HG03342 (cell line): ENCODE results near the gene RALGDS.
"Not testable (repeated sequence)": the region's sequence is repeated elsewhere in the genome, so short reads cannot be mapped to it uniquely, and the experiment has no call there.

ENCODE experiments used
- ATAC-seq: cut with Tn5 transposase; IDR thresholded peaks from one replicate; pipeline ENCODE4 v1.9.1; 2021; ENCODE audit warnings: mild to moderate bottlenecking, moderate library complexity; ENCODE audit not compliant: unreplicated experiment

RALGDS gene

DNA sequence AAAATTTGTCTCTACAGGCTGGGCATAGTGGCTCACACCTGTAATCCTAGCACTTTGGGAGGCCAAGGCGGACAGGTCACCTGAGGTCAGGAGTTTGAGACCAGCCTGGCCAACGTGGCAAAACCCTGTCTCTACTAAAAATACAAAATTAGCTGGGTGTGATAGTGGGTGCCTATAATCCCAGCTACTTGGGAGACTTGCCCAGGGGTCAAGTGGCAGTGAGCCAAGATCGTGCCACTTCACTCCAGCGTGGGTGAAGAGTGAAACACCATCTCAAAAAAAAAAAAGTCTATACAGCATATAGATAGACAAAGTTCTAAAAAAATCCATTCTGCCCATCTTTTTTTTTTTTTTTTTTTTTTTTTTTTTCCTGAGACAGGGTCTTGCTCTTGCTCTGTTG, 26.7 kb downstream of the RALGDS start:
- not testable (repeated sequence) for ATAC-seq

DNA sequence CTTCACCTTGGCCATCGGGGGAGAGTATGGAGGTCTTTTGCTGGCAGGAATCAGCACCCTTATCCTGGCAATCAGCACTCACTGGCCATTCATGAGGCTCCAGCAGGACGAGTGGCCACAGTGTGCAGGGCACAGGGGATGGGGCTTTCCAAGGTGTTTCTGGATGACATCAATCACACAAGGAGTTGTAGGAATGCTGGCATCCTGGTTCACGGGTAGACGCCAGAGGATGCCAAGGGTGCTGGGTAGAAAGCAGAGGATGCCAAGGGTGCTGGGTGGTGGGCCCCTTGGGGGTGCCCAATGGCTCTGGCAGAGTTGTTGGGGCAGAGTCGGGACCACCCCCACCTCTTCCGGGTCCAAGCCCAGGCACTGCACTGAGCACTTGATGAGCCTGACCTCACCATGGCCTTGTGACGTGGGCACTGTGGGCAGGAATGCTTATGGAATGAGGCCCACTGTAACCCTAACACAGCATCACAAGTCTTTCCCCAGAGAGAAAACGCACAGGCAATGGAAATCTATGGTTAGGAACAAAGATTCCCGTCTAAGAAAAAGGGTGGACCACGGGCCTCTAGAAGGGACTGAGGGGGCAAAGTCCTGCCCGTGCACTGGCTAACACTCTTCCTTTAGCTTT, 30.2 kb downstream of the RALGDS start:
- ATAC-seq, result no peak

DNA sequence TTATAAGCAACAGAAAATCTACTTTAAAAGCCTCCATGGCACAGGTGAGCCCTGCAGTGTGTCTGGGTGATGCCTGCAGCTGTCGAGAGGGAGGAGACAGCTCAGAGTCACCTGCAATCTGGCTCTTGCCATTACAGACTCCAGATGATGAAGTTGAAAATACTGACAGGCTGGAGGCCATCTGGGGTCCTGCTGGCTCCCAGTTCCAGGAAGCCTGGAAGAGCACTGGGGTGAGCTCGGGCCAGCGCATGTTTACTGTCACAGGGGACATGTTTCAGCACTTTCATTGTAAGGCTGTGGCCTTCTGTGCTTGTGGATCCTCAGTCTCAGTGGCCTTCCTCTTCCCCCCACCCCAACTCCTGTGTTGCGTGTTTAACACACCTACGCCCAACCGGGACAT, 30.9 kb downstream of the RALGDS start:
- no peak for ATAC-seq

DNA sequence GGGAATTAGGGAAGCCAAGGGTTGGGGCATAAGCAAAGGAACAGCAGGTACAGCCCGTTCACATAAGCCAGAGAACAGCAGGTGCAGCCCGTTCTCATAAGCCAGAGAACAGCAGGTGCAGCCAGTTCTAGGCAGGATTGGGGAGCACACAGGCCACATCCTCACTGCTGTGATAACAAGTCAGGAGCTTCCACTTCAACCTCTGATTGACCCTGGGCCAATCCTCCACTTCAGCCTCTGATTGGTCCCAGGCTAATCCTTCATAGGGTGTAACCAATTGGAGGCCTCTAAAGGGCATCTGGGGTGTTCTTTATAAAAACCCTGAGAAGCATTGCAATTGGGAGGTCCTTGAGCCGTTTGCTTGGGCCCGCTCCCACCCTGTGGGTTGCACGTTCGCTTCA, 31.8 kb downstream of the RALGDS start:
- ATAC-seq, result no peak

DNA sequence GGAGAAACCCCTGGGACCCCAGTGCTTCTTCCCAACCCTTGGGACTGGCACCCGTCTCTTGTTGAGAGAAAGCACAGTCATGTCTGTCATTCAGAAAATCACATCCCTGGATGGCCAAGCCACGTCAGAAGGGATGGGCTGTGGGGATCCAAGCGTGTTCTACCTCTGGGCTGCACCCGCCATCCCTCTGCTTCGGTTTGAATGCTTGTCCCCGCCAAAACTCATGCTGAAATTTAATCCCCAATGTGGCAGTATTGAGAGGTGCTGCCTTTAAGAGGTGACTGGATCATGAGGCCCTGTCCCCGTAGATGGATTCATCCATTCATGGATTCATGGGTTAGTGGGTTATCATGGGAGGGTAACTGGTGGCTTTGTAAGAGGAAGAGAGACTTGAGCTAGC, 32.3 kb downstream of the RALGDS start:
- no peak for ATAC-seq

DNA sequence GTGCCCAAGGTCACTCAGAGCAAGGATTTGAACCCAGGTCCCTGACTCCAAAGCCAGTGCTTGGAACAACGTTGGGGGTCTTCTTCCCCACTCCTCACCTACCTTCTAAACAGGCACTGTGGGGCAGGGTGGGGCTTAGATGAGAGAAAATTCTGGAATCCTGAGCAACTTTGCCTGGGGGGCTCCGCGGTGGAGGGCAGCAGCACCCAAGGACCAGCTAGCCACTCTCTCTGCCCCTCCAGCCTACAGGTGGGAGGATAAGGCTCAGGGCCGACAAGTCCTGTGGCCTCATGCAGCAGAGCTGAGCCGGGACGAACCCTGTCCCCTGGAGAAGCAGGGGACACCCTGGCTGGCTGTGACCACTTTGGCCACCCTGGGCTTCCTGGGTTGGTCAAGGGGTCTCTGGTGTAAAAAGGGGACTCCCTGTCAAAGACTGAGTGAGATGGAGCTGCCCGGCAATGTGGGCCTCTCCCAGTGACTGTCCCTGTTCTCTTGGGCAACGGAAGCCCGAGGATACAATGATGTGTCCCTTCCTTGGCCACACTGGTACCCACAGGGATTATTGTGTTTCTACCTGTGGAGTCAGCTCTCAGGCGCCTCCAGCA, 32.8 kb downstream of the RALGDS start:
- ATAC-seq, result no peak

DNA sequence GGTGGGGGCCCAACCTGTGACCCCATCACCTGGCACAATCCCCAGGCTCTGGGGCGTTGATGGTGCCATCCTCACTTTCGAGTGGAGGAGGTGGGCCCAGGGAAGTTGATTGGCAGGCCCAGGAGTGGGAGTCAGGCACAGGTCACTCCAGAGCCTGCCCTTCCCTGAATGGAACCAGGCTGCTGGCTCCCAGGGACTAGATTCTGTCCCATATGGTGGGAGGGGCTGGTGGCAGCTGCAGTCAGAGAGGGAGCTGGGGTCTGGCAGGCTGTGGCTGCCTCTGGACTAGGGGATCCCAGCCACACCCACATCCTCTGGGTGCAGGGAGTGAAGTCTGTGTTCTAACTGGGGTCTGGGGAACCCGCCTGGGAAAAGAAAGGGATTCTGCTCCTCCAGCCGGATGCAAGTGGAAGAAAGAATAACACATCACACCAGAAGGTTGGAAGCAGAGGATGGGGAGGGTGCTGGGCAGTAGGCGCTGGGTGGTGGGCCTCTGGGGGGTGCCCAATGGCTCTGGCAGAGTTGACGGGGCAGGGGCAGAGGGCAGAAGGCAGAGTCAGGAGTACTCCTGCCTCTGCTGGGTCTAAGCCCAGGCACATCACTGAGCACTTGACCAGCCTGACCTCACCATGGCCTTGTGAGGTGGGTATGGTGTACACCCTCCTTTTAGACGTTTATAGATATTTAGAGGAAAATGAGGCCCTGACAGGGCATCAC, 33.5 kb downstream of the RALGDS start:
- no peak for ATAC-seq

DNA sequence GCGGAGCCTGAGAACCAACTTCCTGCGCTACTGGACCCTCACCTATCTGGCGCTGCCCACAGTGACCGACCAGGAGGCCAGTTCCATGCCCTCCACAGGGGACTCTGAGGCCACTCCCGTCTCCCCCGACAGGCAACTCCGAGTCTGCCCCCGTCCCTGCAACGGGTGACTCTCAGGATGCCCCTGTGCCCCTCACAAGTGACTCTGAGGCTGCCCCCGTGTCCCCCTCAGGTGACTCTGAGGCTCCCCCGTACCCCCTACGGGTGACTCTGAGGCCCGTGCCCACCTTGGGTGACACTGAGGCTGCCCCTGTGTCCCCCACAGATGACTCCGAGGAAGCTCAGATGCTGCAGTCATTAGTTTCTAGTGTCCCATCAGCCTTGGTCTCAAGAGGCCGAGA, 34.1 kb downstream of the RALGDS start:
- ATAC-seq, result no peak

DNA sequence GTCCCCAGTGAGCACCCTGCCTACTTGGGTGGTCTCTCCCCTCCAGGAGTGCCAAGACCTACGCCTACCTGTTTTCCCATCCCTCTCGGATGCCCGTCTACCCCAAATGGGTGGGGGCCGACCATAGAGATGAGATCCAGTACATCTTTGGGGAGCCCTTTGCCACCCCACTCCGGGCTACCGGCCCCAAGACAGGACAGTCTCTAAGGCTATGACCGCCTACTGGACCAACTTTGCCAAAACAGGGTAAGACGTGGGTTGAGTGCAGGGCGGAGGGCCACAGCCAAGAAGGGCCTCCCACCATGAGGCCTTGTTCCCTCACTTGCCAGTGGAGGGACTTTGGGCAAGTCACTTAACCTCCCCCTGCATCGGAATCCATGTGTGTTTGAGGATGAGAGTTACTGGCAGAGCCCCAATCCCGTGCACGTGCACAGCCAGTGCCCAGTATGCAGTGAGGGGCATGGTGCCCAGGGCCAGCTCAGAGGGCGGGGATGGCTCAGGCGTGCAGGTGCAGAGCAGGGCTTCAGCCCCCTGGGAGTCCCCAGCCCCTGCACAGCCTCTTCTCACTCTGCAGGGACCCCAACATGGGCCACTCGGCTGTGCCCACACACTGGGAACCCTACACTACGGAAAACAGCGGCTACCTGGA, 34.7 kb downstream of the RALGDS start:
- not testable (repeated sequence) for ATAC-seq

DNA sequence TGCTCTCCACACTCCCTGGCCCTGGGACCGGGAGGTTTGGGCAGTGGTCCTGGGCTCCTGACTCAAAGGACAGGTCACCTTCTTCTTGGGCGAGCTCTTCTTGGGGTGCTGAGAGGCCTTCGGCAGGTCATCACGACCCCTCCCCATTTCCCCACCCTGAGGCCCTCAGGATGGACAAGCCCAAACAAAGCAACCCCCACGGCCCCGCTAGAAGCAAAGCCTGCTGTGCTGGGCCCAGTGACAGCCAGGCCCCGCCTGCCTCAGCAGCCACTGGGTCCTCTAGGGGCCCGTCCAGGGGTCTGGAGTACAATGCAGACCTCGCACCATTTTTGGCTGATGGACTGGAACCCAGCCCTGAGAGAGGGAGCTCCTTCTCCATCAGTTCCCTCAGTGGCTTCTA, 37.4 kb downstream of the RALGDS start:
- ATAC-seq, result not testable (repeated sequence)

DNA sequence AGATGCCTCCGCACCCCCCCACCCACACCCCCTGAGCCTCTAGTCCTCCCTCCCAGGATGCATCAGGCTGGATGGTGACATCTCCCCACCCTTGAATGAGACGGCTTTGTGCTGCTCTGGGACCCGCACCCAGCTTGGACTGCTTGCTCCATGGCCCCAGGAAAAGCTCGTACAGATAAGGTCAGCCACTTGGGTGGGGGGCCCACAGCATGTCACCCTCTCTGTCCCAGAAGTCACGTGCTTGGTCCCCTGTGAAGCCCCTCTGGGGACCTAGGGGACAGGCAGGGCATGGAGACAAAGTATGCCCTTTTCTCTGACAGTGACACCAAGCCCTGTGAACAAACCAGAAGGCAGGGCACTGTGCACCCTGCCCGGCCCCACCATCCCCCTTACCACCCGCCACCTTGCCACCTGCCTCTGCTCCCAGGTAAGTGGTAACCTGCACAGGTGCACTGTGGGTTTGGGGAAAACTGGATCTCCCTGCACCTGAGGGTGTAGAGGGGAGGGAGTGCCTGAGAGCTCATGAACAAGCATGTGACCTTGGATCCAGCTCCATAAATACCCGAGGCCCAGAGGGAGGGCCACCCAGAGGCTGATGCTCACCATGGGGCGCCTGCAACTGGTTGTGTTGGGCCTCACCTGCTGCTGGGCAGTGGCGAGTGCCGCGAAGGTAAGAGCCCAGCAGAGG, 38.9 kb downstream of the RALGDS start:
- ATAC-seq, result not testable (repeated sequence)

DNA sequence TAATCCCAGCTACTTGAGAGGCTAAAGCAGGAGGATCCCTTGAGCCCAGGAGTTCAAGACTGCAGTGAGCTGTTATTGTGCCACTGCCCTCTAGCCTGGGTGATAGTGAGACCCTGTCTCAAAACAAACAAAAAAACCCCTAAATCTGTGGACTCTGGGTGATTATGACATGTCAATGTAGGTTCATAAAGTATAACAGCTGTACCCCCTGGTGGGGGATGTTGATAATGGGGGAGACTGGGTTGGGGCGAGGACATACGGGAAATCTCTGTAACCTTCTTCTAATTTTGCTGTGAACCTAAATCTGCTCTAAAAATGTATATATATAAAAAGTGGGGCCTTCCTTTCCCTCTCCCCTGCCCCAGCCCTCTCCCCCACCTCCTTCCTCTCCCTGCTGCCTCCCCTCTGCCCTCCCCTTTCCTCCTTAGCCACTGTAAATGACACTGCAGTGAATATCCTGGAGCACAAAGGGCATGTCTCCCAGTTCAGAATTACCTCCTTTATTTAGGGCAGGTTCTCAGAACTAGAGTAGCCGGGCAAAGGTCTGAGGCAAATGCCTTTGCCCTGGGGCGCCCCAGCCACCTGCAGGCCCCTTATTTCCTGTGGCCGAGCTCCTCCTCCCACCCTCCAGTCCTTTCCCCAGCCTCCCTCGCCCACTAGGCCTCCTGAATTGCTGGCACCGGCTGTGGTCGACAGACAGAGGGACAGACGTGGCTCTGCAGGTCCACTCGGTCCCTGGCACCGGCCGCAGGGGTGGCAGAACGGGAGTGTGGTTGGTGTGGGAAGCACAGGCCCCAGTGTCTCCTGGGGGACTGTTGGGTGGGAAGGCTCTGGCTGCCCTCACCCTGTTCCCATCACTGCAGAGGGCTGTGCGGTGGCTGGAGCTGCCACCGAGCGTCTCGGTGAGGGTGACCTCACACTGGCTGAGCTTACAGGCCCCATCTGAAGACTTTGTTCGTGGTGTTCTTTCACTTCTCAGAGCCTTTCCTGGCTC, 40.0 kb downstream of the RALGDS start:
- ATAC-seq, result not testable (repeated sequence)

DNA sequence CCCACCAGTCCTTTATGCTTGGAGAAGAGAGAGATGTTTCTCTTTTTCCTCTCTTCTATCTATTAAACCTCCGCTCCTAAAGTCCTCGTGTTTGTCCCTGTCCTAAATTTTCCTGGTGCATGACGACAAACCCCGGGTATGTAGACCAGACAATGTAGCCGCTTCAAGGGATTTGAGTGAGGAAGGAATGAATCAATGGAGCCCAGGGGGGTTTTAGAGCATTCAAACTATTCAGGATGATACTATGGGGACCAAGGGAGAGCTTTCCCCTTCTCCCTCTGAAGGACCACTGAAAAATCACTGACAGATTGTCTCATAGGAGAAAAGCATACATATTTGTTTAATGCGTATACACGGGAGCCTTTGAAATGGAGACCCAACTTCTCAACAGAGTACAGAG, 40.9 kb downstream of the RALGDS start:
- no peak for ATAC-seq

DNA sequence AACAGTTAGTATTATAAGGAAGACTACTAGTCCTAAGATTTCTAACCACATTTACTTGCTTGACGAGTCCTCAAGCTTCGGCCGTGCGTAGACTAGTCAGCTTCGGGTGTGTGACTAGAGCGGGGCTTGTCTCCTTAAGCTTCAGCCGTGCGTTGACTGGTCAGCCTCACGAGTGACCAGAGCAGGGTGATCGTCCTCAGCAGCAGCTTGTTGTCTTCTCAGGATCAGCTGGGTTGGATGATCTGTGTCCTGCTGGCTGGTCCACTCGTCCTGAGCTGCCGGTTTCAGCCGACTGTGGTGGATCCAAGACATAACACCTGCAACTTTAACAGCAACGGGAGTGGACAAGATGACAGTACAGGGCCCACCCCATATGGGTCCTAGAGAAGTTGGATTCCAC, 42.6 kb downstream of the RALGDS start:
- ATAC-seq, result no peak

DNA sequence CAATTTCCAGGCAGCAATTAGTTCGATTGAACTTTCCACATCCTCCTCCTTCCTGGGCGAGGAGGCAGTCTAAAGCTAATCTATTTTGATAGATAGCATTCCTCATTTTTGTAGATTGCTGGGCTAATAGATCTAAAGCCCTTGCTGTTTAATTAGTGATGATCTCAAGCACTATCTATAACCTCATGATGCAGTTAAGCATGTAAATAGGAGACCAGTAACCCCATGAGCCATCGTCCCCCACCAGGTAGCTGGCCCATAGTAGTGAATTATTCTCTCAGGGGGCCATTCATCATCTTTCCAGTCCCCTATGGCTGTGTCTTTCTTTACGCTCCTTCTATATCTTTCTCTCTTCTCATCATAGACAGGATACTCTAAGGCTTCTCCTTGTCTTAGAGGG, 44.3 kb downstream of the RALGDS start:
- ATAC-seq, result no peak

DNA sequence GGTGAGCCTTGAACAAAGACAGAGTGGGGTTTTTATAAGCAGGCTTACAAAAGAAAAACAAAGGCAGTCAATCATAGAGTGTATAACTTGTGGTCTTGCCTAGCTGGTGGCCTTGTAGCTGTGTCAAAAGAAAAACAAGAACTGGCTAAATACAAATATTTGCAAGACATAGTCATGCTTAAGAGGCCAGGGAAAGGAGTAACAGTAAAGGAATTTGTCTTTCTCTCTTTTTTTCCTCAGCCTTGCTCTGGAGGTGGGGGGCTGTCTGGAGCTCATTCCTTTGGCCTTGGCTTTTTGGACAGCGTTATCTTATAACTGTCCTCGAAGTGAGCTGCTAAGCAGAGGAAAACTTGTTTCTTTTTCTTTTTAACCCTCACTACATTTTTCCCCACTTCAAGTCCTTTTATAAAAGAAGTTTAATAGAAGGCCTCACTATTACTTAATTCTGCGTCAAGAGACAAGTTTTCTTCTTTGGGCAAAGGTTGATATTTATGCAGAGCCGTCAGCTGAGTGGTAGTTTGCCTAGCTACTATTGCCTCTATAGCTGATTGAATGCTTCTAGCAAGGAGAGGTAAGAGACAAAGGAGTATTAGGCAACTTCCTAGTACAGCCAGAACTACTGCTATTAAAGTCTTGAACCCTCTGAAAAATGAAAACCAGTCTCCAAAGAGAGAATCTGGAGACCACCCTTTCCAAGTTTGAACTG, 45.0 kb downstream of the RALGDS start:
- no peak for ATAC-seq

DNA sequence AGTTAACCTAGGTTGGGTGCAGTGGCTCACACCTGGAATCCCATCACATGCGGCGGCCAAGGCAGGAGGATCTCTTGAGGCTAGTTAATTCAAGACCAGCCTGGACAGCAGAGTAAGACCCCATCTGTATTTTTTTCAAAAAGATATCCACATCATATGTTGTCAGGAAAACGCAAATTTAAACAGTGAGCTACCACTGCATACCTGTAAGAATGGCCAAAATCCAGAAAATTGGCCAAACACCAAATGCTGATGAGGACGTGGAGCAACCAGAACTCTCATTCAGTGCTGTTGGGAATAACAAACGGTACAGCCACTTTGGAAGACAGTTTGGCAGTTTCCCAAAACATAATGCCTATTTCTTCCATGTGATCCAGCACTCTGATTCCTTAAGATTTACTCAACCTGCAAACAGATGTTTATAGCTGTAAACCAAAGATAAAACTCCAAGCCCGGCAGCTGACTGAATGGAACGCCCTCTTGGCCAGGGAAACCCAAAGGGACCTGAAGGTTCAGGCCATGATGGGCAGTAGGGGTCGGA, 46.9 kb downstream of the RALGDS start:
- ATAC-seq, result no peak

DNA sequence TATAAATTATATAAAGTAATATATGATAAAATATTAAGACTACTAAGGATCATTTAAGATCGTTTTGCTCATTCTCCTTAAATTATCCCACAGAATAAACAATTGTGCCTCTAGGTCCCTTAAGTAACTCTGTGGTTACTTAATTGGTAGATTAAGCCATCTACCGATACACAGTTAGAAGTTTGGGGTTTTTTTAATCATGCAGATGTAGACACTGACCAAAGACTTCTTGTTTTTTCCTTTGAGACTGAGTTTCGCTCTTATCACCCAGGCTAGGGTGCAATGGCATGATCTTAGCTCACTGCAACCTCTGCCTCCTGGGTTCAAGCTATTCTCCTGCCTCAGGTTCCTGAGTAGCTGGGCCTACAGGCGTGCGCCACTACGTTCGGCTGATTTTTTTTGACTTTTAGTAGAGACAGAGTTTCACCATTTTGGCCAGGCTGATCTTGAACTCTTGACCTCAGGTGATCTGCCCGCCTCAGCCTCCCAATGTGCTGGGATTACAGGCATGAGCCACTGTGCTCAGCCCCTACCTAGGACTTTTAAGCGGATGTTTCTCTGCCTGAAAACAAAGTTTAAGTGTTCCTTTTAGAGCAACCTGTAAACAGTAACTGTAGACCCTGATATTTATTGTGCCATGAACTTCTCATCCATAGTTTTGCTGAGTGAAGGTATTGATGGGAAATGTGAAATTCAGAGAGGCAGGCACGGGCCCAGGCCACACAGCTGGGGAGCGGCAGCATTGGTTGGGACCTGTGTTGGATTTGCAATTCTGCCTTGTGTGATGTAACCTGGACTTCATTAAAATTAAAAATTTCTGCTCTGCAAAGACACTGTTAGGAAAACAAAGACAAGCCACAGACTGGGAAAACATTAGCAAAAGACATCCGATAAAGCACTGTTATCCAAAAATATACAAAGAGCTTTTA, 47.7 kb downstream of the RALGDS start:
- no peak for ATAC-seq
